Smooth muscle cell of the brain vasculature (primary cell): Measurements from ENCODE around the gene TNP2.
"Not testable (repeated sequence)": the region's sequence is repeated elsewhere in the genome, so short reads cannot be mapped to it uniquely, and the experiment has no call there.

Source experiments
- DNase-seq: peaks from one replicate; pipeline ENCODE4 v3.0.0-alpha.2; 2012; ENCODE audit warnings: low read depth, low spot score

Gene TNP2

DNA sequence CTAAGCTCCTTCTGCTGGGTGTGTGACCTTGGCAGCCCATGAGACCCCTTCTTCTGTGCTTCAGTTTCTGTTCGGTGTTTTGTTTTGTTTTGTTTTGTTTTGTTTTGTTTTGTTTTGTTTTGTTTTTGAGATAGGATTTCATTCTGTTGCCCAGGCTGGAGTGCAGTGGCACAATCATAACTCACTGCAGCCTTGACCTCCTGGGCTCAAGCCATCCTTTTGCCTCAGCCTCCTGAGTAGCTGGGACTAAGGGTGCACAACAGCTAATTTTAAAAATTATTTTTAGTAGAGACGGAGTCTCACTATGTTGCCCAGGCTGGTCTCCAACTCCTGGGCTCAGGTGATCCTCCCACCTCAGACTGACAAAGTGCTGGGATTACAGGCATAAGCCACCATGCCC, 48.6 kb downstream of the TNP2 start:
- DNase-seq = not testable (repeated sequence)

DNA sequence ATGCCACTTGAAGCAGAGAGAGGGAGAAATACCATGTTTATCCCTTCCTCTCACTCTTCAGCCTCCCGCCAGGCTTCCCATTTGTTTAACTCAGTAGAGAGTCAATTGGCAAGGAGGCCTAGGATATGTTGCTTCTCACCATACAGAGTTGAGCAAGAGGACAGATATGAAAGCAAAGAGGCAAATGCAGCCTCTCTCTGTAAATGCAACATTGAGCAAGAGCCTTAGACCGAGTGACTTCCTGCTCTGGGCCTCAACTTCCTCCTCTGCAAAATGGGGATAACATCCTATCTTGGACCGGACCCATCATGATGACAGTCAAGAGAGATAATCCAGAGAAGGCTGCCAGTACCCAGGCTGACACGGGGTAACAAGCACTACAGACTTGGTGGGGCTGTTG, 49.9 kb downstream of the TNP2 start:
- no peak for DNase-seq

DNA sequence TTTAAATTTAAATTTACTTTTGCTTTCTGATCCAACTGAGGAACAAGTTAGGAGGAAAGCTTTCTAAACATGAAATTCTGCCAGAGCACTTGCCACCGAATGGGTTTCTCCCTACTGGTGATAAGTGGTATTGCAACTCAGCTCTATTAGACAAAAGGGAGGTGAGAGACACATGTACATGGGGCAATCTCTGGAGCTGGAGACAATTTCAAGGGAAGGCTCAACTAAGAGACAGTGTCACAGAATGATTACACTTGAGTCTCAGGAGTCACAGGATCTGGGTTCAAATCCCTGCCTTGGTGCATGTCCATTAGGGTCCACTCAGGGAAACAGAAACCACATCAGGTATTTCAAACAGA, 50.5 kb downstream of the TNP2 start:
- DNase-seq = no peak
